Posterior vena cava (tissue), 2 donors: ENCODE data around the gene KLF6. TPM values are rescaled to one million over a fixed set of nuclear protein-coding genes. Genes with fewer than 3 reads are reported as not detected.

Experiments
- DNase-seq: peaks from one replicate; pipeline ENCODE4 v3.0.0-alpha.2; 2020; ENCODE audit warnings: low spot score
- intact Hi-C, 2 donors: fragments of 100-400 bp; cut with DNase I; formaldehyde crosslinking; loops; one replicate each; pipeline versions ENCODE4 v1.14.1 to v1.14.2; 2022 to 2023
- total RNA-seq, 2 donors: library from RNA; stranded (reverse); fragmentation: NEBNext Ultra II Directional; extraction: Animal tissue kit (Norgen Biotek cat#: 25700); gene quantifications; one replicate each; pipeline ENCODE4 v1.2.1, GENCODE V29; 2021
- donor health status: DM: yes; HTN: yes; CAD: no.
- donor health status: DM: yes; HTN: yes; CAD: no.

The KLF6 gene
- total RNA-seq, 2 donors from 2014 or later: 183 to 493 TPM

GRCh38 chr10:3780021-3780770, 4.8 kb downstream of the KLF6 start:
- intact Hi-C loops: loop anchor here (10.0 kb wide), 1 partner anchor 465 kb away; no protein-coding TSS in a partner anchor
- no peak for DNase-seq

DNA sequence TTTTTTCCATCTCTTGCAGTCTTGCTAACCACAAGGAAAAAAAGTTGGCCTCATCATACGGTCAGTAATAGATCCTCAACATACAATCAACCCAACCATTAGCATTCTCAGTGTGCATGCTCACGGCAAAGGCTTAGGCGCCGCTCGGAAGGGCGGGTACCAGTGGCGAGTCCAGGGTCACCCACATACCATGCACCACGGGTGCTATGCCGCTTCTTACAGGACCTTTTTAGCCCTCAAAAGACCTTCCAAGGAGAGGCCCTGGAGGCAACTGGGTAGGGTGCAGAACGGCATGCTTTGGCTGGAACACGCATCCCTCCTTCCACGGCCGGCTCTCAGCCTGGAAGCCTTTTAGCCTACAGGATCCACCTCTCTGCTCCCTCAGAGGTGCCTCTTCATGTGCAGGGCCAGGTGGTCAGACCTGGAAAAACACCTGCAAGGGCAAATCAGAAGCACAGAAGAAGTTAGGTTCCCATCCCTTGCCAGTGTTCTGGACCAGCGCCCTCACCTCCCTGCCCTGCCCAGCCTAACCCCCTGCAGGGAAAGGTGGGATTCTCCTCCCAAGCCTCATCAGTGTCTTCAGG, 5.8 kb downstream of the KLF6 start:
- intact Hi-C loops: no loop called here
- DNase-seq: no peak

DNA sequence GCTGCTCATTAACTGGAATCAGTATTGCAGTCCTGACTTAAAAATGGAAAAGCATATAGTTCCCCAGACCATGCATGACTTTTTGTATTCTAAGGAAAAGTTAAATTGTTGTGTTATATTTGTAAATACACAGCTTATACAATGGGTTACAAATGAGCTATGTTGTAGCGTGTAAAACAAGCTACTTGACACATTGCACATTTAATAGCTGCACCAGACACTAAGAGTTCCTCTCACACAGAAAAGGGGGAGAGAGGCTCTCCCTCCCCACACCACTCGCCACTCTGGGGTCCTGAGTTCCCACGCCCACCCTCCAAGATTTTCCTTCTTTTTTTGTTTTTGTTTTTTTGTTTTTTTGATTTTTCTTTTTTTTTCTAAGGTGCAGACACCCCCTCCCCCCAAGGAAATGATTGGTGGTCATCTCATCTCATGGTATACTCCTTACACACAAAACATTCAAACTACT, 6.3 kb downstream of the KLF6 start:
- no peak for DNase-seq
- intact Hi-C loops: no loop called here

DNA sequence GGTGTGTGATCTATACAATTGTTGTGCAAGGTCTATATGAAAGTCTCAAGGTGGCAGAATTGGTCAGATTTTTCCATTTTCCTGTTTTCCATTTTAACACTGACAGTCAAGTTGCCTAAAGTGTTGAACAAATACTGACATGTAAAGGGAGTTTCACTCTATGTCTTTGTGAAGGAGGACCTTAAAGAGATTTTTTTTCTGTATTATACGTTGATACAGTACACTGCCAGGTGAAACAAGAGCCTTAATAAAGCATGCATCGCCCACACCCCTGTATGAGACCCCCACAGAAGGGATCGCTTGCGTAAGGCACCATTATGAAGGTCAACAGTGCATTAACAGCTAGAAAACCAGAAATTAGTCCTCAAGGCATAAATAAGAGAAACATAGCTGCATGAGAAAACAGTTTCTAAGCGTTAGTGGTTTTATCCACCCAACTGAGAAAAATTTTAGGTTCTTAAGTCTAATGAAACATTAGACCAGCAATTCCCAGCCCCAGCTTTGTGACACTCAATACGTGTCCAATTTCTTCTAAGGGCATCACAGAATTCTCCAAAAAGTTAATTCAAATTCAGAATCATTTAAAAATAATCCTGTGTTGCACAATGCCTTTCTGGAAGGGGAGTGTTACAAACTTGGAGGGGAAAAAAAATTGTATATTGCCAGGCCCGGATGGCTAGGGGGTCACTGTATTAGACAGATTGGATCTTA, 6.9 kb downstream of the KLF6 start:
- no peak for DNase-seq
- intact Hi-C loops: no loop called here

DNA sequence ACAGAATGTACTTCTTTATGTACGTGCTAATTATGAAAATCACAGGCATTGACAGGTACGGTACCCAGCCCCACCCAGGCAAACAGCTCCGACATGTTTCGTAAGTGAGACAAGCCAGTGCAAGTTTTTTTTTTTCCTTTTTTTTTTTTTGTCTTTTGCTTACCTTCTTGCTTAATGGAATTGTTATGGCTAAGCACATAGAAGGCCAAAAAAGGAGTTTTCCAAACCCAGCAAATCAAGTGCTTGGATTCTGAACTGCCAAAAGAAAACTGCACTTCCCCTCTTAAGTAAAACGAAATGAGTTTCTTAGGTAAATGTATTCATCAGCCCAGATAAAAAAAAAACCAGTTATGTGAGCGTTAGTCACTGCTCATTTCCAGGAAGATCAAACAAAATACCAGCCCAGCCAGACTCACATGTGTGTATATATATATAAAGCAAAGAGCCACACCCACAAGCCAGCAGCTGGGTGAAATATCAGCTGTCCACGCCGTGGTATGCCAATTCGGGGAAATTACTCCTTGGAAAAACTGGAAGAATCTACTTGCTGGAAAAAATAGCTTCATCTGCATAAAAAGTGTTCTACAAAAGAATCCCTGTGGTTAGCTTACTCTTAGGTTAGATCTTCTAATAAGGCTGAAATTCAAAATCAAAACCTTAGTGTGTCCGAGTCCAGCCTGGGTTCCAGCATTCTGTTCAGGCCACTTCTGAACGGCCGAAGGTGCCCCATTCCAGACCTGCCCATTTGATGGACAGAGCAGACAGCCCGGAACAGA, 8.0 kb downstream of the KLF6 start:
- intact Hi-C loops: no loop called here
- DNase-seq: peak; percentile 83

DNA sequence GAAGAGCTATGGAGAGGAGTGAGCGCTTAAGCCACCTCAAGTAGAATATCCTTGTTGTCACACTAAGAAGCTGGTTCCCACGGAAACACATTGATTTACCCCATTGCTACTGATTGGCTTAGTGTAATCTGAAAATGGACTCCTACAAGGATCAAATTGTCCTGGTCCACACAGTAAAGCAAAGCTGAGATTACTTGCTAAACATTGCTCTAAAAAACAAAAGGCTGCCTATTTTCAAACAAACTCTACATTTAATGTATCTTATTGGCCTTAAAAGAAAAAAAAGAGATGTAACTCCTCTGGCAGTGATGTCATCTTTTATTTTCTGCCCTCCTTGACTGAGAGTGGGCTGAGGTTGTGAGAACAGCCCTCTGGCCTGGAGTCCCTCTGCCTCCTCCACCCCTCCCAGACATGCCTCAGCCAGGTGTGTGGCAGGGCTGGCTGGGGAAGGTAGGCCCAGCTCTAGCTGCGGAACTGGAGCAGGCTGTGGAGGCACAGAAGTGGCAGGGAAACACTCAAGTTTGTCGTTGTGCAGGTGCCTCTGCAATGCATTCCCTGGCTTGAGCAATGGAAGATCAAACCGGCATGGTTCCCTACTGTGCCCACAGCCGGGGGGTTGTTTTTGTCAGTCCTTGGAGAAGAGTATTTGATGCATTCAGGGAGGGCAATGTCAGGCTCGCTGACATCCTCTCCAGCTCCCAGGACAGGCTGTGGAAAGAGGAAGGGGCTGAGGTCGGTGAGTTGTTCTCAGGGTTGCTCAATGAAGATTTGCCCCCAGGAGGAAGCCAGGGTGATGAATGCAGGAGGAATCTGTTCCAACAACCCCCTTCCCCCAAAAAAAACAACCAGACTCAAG, 9.1 kb downstream of the KLF6 start:
- DNase-seq: peak; percentile 82
- intact Hi-C loops: loop anchor here in 1 of 2 donors (2.0 kb wide), 1 partner anchor 527 kb away; no protein-coding TSS in a partner anchor

DNA sequence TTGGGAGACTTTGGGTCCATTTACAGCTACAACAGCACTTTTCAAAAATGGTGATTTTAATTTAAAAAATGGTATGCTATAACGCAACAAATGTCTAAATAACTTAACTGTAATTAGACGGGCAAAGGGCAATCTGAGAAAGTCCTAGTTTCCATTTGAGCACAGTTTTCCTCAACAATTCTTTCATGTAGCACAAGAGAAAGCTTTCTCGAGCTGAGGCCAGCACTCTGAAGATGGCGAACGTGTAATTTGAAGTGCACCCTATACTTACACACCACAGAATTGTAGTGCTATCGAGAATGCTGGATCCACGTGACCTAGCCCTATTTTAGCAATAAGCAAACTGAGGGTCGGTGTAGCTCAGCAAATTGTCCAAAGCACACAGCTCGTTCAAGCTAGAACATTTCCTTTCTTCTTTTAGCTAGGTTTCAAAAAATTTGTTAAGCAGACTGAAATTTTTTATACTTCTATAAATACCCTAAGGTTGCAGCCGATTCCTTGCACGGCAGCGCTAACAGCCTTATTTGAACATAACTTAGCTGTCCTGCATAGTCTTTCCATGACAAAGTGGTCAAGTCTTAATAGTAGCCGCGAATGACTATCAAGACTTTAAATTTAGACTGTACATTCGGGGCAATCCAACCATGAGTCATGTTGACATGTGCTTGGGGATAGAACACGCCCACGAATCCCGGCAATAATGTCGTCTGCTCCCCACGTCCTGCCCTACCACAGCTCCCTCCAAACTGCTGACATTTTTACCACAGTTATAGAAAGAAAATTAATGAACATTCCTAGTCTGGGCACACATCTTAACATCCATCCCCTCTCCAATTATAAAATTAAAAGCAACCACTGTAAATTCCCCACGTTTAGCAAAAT, 10.0 kb downstream of the KLF6 start:
- intact Hi-C loops: loop anchor here in 1 of 2 donors (2.0 kb wide), 1 partner anchor 526 kb away; no protein-coding TSS in a partner anchor
- peak; percentile 79 for DNase-seq

DNA sequence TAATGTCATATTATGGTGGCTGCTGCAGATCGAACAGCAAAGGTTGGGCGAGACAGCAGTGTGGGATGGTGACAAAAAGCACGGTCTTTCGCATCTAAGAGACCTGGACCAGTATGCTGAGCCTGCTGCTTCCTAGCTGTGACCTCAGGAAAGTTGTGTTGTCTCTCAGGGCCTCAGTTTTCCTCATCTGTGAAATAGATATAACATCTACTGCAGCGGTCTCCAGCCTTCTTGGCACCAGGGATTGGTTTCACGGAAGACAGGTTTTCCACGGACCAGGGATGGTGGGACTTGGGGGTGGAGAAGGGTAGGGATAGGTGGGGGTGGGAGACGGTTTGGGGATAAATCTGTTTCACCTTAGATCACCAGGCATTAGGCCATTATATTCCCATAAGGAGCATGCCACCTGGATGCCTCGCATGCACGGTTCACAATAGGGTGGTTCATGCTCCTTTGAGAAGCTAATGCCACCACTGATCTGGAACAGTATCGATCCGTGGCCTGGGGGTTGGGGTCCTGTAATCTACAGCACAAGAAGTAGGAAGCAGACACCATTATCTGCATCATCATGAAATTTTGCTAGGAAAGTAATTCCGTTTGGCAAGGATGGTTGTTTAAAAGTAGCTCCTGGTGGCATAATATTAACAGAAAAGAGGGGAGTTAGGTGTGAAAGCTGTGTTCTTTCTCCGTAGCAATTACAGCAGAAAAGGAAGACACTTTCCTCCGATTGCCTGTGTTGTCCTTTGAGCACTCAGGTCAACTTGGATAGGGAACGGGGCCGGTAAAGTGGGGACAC, 10.8 kb downstream of the KLF6 start:
- DNase-seq: no peak
- intact Hi-C loops: loop anchor here in 1 of 2 donors (2.0 kb wide), 1 partner anchor 525 kb away; no protein-coding TSS in a partner anchor

GRCh38 chr10:3773460-3774017, 11.5 kb downstream of the KLF6 start:
- no peak for DNase-seq
- intact Hi-C loops: loop anchor here in 1 of 2 donors (2.0 kb wide), 1 partner anchor 525 kb away; no protein-coding TSS in a partner anchor

- intact Hi-C loops: no loop called here
- no peak for DNase-seq
Measured at GRCh38 chr10:3772361-3773171, 12.4 kb downstream of the KLF6 start.

- DNase-seq: no peak
Measured at GRCh38 chr10:3770611-3771110, 14.3 kb downstream of the KLF6 start.

GRCh38 chr10:3769556-3769955, 15.5 kb downstream of the KLF6 start:
- DNase-seq: no peak
- intact Hi-C loops: loop anchor here (10.0 kb wide), 2 partner anchors 315 to 885 kb away; no protein-coding TSS in a partner anchor

More at GRCh38 chr10:3770611-3771110, 14.3 kb downstream of the KLF6 start:
- intact Hi-C loops: no loop called here

DNA sequence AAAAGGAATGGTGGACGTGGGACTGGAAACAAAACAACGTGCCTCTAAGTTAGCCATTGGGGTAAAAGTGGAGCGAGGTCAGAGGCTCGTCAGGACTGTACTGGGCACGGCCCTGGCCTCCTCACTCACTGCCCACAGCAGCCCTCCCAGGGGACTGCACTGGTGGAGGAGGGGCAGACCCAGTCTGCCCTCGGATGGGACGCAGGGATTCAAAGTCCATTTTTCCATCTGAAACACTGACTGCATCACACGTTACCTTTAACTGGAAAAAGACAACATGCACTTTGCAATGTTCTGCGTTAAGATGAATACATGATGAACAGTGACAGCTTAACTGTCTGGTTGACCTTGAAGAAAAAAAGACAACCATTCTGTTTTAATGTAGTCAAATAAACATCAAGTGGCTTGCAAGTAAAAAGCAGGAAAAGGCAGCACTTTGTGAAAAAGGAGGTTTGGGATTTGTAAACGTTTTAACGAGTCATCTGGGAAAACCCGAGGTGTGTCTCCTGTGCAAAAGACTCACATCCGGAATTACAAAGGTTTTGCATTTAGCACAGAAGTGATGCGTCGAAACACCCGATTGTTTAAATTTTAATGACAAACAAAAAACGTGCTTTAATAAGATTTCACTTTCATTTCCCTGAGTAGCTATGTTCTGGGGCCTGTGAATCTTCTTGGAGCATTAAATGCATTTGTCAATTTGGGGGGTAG, 18.8 kb downstream of the KLF6 start:
- intact Hi-C loops: loop anchor here (10.0 kb wide), 2 partner anchors 311 to 889 kb away; no protein-coding TSS in a partner anchor
- no peak for DNase-seq

DNA sequence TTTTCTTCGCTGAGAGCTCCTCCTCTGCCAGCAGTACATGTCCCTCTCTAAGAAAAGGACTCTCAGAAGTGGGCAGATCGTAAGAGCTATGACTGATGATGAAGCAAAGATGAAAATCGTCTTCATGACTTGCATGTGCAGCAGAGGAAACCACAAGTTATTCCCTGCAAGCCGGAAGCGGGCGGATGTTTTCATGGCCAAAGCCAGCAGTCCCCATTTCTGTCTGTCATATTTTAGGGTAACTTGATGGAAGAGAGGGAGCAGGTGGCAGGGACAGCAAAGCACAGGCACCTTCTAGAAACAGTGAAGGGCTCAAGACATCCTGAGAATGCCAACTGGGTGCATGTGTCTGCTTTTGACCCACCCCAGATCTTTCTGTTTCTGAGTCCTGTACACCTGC, 19.9 kb downstream of the KLF6 start:
- no peak for DNase-seq
- intact Hi-C loops: loop anchor here (10.0 kb wide), 2 partner anchors 310 to 890 kb away; no protein-coding TSS in a partner anchor
